Neural crest cell (in vitro differentiated cells): ENCODE data around the gene RPL4. TPM values are rescaled to one million over a fixed set of nuclear protein-coding genes. Genes with fewer than 3 reads are reported as not detected.

ENCODE experiments used
- DNase-seq: peaks from one replicate; pipeline ENCODE4 v3.0.0; 2021; ENCODE audit warnings: low read depth, mixed read lengths, low spot score
- H3K27ac Mint-ChIP-seq: one replicate; pipeline ENCODE4 v1.8.0; 2021; ENCODE audit warnings: mild to moderate bottlenecking, mixed read lengths; ENCODE audit not compliant: unreplicated experiment
- H3K27me3 Mint-ChIP-seq: 2 replicates; pipeline ENCODE4 v1.8.0; 2021; ENCODE audit warnings: low read depth, mild to moderate bottlenecking, mixed read lengths
- H3K36me3 Mint-ChIP-seq: 2 replicates; pipeline ENCODE4 v1.8.0; 2021; ENCODE audit warnings: low read depth, mild to moderate bottlenecking, mixed read lengths
- H3K4me1 Mint-ChIP-seq: 2 replicates; pipeline ENCODE4 v1.8.0; 2021; ENCODE audit warnings: mixed read lengths
- H3K4me3 Mint-ChIP-seq: one replicate; pipeline ENCODE4 v1.8.0; 2021; ENCODE audit warnings: mild to moderate bottlenecking, mixed read lengths
- H3K9me3 Mint-ChIP-seq: 2 replicates; pipeline ENCODE4 v1.8.0; 2021; ENCODE audit warnings: mixed read lengths
- CTCF ChIP-seq: fragments of 200-600 bp; sonication (generic); conservative IDR thresholded peaks from 2 replicates; pipeline ENCODE4 v1.5.0; 2021; ENCODE audit warnings: antibody characterized with exemption, mild to moderate bottlenecking
- microRNA-seq: library from miRNA; unstranded; fragments of <30 nt; microRNA quantifications from one replicate; pipeline ENCODE4, GENCODE V29; 2020
- total RNA-seq: library from RNA; stranded (reverse); gene quantifications from 2 replicates; pipeline ENCODE4 v1.2.1, GENCODE V29; 2021

The RPL4 gene
- total RNA-seq, 1 donor from 2014 or later: 3,194 TPM

- DNase-seq: no peak
- Mint-ChIP-seq H3K4me1 (peaks cover 5% of the 10 kb centered on the region), H3K9me3 (no peaks in the 10 kb centered on the region), H3K4me3 (no peak overlapping the region), H3K27ac (peak overlapping the region; percentile 89), H3K27me3 (no peaks in the 10 kb centered on the region), H3K36me3 (peaks cover 5% of the 10 kb centered on the region)
- no peak for TF ChIP-seq CTCF
Measured at GRCh38 chr15:66459818-66460615, 44.6 kb downstream of the RPL4 start.

- TF ChIP-seq CTCF: no peak
- H3K4me1 Mint-ChIP-seq: peaks cover 5% of the 10 kb centered on the region
- H3K4me3 Mint-ChIP-seq: no peak overlapping the region
- no peaks in the 10 kb centered on the region for H3K9me3 Mint-ChIP-seq
- no peaks in the 10 kb centered on the region for H3K27me3 Mint-ChIP-seq
- DNase-seq: no peak
- peaks cover 3% of the 10 kb centered on the region for H3K36me3 Mint-ChIP-seq
- H3K27ac Mint-ChIP-seq: no peak overlapping the region
Measured at GRCh38 chr15:66456211-66456610, 48.4 kb downstream of the RPL4 start.

DNA sequence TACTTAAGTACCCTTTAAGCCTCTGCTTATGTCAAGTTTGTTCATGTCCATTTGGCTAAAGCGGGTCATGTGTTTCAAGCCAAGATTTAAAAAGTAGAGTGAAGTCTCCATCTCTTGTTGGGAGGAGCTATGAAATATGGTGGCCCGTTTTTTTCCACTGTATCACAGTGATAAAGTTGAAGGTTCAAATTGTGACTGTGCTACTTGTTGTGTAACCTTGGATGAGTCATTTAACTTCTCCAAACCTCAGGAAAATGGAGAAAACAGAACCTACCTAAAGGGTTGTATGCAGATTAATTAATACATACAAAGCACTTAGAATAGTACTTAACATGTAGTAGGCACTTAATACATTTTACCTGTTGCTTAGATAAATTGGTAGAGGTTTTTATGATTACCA, 50.5 kb downstream of the RPL4 start:
- no peaks in the 10 kb centered on the region for H3K9me3 Mint-ChIP-seq
- TF ChIP-seq CTCF: no peak
- peaks cover 7% of the 10 kb centered on the region for H3K36me3 Mint-ChIP-seq
- H3K4me1 Mint-ChIP-seq: peaks cover 5% of the 10 kb centered on the region
- no peak overlapping the region for H3K4me3 Mint-ChIP-seq
- no peaks in the 10 kb centered on the region for H3K27me3 Mint-ChIP-seq
- H3K27ac Mint-ChIP-seq: no peak overlapping the region
- no peak for DNase-seq

DNA sequence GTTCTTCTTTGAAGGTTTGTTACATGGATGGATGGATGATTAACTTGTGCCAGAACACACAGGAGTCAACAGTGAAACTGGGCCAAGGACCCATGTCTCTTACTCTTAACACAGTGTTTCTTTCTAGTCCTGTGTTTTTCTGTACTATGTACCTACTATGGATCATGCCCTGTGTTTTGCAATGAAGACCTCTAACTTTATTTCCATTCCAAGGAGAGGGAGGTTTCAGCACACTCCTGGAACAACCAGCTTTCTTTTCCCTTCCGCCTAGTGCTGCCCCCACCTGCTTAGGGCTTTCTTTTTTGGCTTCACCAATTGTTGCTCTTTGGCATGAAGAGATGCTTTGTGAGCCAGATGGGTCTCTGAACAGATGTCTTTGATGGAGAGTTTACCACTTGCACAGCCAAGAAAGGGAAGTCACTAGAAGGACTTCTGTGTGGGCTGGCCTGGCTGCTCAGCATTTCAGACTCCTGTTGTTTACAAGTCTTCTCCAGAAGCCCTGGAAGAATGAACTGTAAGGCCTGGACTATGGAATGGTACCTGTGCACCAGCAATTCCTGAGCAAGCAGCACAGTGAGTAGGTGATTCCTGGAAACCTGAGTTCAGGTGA, 51.6 kb downstream of the RPL4 start:
- peaks cover 11% of the 10 kb centered on the region for H3K36me3 Mint-ChIP-seq
- no peak overlapping the region for H3K4me3 Mint-ChIP-seq
- no peak for DNase-seq
- H3K4me1 Mint-ChIP-seq: peaks cover 2% of the 10 kb centered on the region
- TF ChIP-seq CTCF: no peak
- no peaks in the 10 kb centered on the region for H3K27me3 Mint-ChIP-seq
- H3K9me3 Mint-ChIP-seq: no peaks in the 10 kb centered on the region
- peak overlapping the region; percentile 15 for H3K27ac Mint-ChIP-seq

GRCh38 chr15:66452420-66452819, 52.2 kb downstream of the RPL4 start:
- DNase-seq: no peak
- Mint-ChIP-seq H3K9me3 (no peaks in the 10 kb centered on the region), H3K27me3 (no peaks in the 10 kb centered on the region), H3K4me1 (no peaks in the 10 kb centered on the region), H3K4me3 (no peak overlapping the region), H3K36me3 (peaks cover 12% of the 10 kb centered on the region), H3K27ac (no peak overlapping the region)
- TF ChIP-seq CTCF: no peak

Small RNA genes lying within 50 kb of the gene (microRNA-seq; reads per million reads assigned to microRNA genes)
- gene MIR4512: not detected

Other genes with a start within 250 kb of the RPL4 start
- 56.3 and 57.8 TPM in 2 replicates for gene DIS3L, start 211.3 kb downstream of the RPL4 start, total RNA-seq
- gene TIPIN, start 148.2 kb downstream of the RPL4 start, total RNA-seq: 23.4 and 23.7 TPM in 2 replicates
- gene MAP2K1, start 117.9 kb downstream of the RPL4 start, total RNA-seq: 43.3 and 43.4 TPM in 2 replicates
- 22.9 and 23.3 TPM in 2 replicates for gene SNAPC5, start 7.1 kb downstream of the RPL4 start, total RNA-seq
- gene ZWILCH, start 471 bp upstream of the RPL4 start, total RNA-seq: 30.9 and 32.1 TPM in 2 replicates
- gene LCTL, start 61.1 kb upstream of the RPL4 start, total RNA-seq: 2.1 and 2.7 TPM in 2 replicates
- 4.7 and 5.4 TPM in 2 replicates for gene SMAD6, start 197.4 kb upstream of the RPL4 start, total RNA-seq